ENCODE results near the gene FBXO10. TPM values are rescaled to one million over a fixed set of nuclear protein-coding genes. Genes with fewer than 3 reads are reported as not detected.

The FBXO10 gene
- total and polyA plus RNA-seq, 8 donors = 8.0 to 12.0 (median 9.9) TPM

DNA sequence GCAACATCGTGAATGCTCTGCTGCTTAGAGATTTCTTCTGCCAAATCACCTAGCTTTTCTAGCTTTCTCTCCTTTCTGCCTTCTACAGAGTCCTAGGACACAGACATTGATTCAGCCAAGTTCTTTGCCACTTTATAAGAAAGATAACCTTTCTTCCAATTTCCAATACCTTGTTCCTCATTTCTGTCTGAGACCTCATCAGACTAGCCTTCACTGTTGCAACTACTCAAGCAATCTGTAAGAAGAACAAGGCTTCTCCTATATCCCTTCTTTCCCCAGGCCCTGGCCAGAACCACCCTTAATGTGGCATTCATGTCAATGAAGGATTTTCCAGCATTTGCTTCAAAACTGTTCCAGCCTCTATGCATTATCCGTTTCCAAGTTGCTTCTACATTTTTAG is 24.3 kb downstream of the FBXO10 start:
- no peaks in the 10 kb centered on the region for H3K27me3 ChIP-seq
- TF ChIP-seq, protein P1, sequence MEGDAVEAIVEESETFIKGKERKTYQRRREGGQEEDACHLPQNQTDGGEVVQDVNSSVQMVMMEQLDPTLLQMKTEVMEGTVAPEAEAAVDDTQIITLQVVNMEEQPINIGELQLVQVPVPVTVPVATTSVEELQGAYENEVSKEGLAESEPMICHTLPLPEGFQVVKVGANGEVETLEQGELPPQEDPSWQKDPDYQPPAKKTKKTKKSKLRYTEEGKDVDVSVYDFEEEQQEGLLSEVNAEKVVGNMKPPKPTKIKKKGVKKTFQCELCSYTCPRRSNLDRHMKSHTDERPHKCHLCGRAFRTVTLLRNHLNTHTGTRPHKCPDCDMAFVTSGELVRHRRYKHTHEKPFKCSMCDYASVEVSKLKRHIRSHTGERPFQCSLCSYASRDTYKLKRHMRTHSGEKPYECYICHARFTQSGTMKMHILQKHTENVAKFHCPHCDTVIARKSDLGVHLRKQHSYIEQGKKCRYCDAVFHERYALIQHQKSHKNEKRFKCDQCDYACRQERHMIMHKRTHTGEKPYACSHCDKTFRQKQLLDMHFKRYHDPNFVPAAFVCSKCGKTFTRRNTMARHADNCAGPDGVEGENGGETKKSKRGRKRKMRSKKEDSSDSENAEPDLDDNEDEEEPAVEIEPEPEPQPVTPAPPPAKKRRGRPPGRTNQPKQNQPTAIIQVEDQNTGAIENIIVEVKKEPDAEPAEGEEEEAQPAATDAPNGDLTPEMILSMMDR (IDR thresholded peaks at IDR 0.05) = no peak
- H3K4me3 ChIP-seq = no peak overlapping the region
- DNase-seq (no peak), ATAC-seq (no peak)
- no peaks in the 10 kb centered on the region for H3K9me3 ChIP-seq
- no peak overlapping the region for H3K27ac ChIP-seq
- H3K4me1 ChIP-seq = no peaks in the 10 kb centered on the region
- H3K36me3 ChIP-seq = no peaks in the 10 kb centered on the region
- intact Hi-C loops (cut with DNase I) = no loop called here

DNA sequence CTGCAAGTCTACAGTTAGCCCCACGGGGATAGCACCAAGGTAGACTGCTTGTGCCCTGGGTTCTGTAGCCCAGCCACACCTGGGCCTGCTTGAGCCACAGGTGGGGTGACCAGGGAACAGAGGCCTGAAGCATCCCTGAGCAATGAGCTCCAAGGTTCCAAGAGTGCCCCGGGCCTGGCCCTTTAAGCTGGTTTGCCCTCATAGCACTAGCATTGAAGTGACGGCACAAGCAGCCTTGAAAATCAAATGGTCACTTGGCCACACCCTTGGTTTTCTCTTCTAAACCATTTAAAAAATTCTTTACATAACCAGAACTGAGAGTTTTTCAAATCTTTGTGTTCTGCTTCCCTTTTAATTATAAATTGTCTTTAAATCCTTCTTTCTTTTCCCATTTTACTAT is 24.7 kb downstream of the FBXO10 start:
- intact Hi-C loops (cut with DNase I) = no loop called here
- no peaks in the 10 kb centered on the region for H3K4me1 ChIP-seq
- DNase-seq (no peak), ATAC-seq (no peak)
- H3K9me3 ChIP-seq = no peaks in the 10 kb centered on the region
- H3K27me3 ChIP-seq = no peaks in the 10 kb centered on the region
- H3K4me3 ChIP-seq = no peak overlapping the region
- H3K27ac ChIP-seq = no peak overlapping the region
- no peaks in the 10 kb centered on the region for H3K36me3 ChIP-seq
- TF ChIP-seq, protein P1 (IDR thresholded peaks at IDR 0.05) = no peak

DNA sequence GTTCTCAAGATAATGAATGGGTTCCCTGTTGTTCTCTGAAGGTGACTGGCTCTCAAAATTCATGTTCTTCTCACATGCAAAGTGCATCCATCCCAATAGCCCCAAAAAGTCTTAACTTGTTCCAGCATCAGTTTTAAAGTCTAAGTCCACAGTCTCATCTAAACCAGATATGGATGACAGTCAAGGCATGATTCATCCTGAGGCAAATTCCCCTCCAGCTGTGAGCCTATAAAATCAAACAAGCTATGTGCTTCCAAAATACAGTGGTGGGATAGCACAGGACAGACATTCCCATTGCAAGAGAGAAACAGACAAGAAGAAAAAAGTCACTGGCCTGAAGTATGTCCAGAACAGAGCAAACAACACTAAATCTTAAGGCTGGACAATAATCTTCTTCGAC is 25.4 kb downstream of the FBXO10 start:
- intact Hi-C loops (cut with DNase I) = no loop called here
- Histone ChIP-seq H3K27me3 (no peaks in the 10 kb centered on the region), H3K4me1 (no peaks in the 10 kb centered on the region), H3K36me3 (no peaks in the 10 kb centered on the region), H3K9me3 (no peaks in the 10 kb centered on the region), H3K4me3 (no peak overlapping the region), H3K27ac (no peak overlapping the region)
- TF ChIP-seq, protein P1 (IDR thresholded peaks at IDR 0.05) = no peak
- DNase-seq (no peak), ATAC-seq (no peak)

DNA sequence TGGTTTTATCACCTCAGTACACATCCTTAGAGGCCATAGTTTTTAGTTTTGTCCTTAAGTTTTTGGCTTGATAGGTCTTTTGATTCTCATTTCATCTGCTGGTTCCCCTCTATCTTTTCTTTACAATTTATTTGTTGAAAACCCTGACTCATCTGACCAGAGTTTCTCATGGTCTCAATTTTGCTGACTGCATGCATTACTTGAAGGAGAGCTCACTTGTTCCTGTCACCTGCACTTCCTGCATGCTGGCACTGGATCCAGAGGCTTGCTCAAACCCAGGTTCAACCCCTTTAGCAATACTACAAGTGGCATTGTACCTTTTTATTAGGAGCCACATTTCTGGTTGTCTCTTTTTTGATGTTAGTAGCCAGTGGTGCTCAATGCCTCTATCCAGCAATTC is 26.7 kb downstream of the FBXO10 start:
- no peak for DNase-seq
- TF ChIP-seq, protein P1 (IDR thresholded peaks at IDR 0.05) = no peak
- no peak overlapping the region for H3K4me3 ChIP-seq
- no peaks in the 10 kb centered on the region for H3K36me3 ChIP-seq
- no peaks in the 10 kb centered on the region for H3K9me3 ChIP-seq
- intact Hi-C loops (cut with DNase I) = no loop called here
- no peak overlapping the region for H3K27ac ChIP-seq
- H3K27me3 ChIP-seq = no peaks in the 10 kb centered on the region
- ATAC-seq = no peak
- H3K4me1 ChIP-seq = no peaks in the 10 kb centered on the region

DNA sequence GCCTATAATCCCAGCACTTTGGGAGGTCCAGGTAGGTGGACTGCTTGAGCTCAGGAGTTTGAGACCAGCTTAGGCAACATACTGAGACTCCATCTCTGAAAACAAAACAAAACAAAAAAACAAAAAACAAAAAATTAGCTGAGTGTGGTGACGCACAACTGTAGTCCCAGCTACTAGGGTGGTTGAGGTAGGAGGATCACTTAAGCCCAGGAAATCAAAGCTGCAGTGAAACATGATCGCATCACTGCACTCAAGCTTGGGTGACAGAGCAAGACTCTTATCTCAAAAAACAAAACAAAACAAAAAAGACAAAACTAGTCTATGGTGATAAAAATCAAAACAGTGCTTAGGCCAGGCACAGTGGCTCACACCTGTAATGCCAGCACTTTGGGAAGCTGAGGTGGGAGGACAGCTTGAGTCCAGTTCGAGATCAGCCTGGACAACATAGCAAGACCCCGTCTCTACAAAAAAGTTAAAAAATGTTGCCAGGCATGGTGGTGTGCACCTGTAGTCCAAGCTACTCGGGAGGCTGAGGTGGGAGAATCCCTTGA is 28.8 kb downstream of the FBXO10 start:
- DNase-seq = no peak
- Histone ChIP-seq H3K4me3 (no peak overlapping the region), H3K27ac (no peak overlapping the region), H3K9me3 (no peaks in the 10 kb centered on the region), H3K36me3 (no peaks in the 10 kb centered on the region), H3K4me1 (no peaks in the 10 kb centered on the region), H3K27me3 (no peaks in the 10 kb centered on the region)
- no peak for ATAC-seq
- TF ChIP-seq, protein P1 (IDR thresholded peaks at IDR 0.05) = no peak
- intact Hi-C loops (cut with DNase I) = no loop called here

Data from left lung (tissue), 10 donors.